ENCODE data around the gene RAB5B. TPM values are rescaled to one million over a fixed set of nuclear protein-coding genes. Genes with fewer than 3 reads are reported as not detected.

The RAB5B gene
- total and polyA plus RNA-seq, 7 experiments from 2014 or later, result 45.2 to 109 (median 69.6) TPM

Other genes starting within 250 kb of the RAB5B start
- gene CD63, start 245.1 kb upstream of the RAB5B start, total RNA-seq, result 100 to 1,000 TPM in 2 of 5 experiments, 10 to 100 TPM in 3; 43.2 to 216 (median 54.3) TPM
- gene CD63, start 245.1 kb upstream of the RAB5B start, polyA plus RNA-seq, result 10 to 100 TPM; 68.7 to 69.8 TPM
- 10 to 100 TPM in 3 of 5 experiments, 1 to 10 TPM in 2; 6.6 to 16.2 (median 12.0) TPM for gene GDF11, start 231.0 kb upstream of the RAB5B start, total RNA-seq
- under 1 TPM; 0.79 TPM for gene GDF11, start 231.0 kb upstream of the RAB5B start, polyA plus RNA-seq
- 10 to 100 TPM; 28.0 to 73.0 (median 41.7) TPM for gene SARNP, start 156.4 kb upstream of the RAB5B start, total RNA-seq
- gene SARNP, start 156.4 kb upstream of the RAB5B start, polyA plus RNA-seq, result 100 to 1,000 TPM in 1 of 2 donors, 10 to 100 TPM in 1; 89.7 to 115 TPM
- gene ORMDL2, start 156.0 kb upstream of the RAB5B start, total RNA-seq, result 10 to 100 TPM; 12.3 to 67.3 (median 40.5) TPM
- gene ORMDL2, start 156.0 kb upstream of the RAB5B start, polyA plus RNA-seq, result 100 to 1,000 TPM in 1 of 2 donors, 10 to 100 TPM in 1; 96.0 to 107 TPM
- gene DNAJC14, start 144.5 kb upstream of the RAB5B start, total RNA-seq, result 10 to 100 TPM; 20.3 to 36.1 (median 35.9) TPM
- 10 to 100 TPM; 31.9 to 50.4 TPM for gene DNAJC14, start 144.5 kb upstream of the RAB5B start, polyA plus RNA-seq
- gene MMP19, start 131.1 kb upstream of the RAB5B start, total RNA-seq, result under 1 TPM in 4 of 5 experiments, not detected in 1; 0.24 to 0.84 (median 0.54) TPM
- gene MMP19, start 131.1 kb upstream of the RAB5B start, polyA plus RNA-seq, result not detected
- gene PYM1, start 46.2 kb upstream of the RAB5B start, total RNA-seq, result 10 to 100 TPM; 18.5 to 46.9 (median 35.0) TPM
- 10 to 100 TPM; 62.1 to 70.7 TPM for gene PYM1, start 46.2 kb upstream of the RAB5B start, polyA plus RNA-seq
- gene DGKA, start 42.9 kb upstream of the RAB5B start, total RNA-seq, result 1,000 to 10,000 TPM in 3 of 5 experiments, 100 to 1,000 TPM in 2; 705 to 1,507 (median 1,164) TPM
- 100 to 1,000 TPM; 259 to 557 TPM for gene DGKA, start 42.9 kb upstream of the RAB5B start, polyA plus RNA-seq
- gene PMEL, start 8.0 kb upstream of the RAB5B start, total RNA-seq, result not detected
- under 1 TPM; 0.09 to 0.57 TPM for gene PMEL, start 8.0 kb upstream of the RAB5B start, polyA plus RNA-seq
- 10 to 100 TPM; 19.0 to 77.2 (median 24.1) TPM for gene CDK2, start 7.2 kb upstream of the RAB5B start, total RNA-seq
- gene CDK2, start 7.2 kb upstream of the RAB5B start, polyA plus RNA-seq, result 1 to 10 TPM; 7.0 to 9.6 TPM
- gene SUOX, start 23.2 kb downstream of the RAB5B start, total RNA-seq, result 10 to 100 TPM in 1 of 5 experiments, 1 to 10 TPM in 4; 1.9 to 10.4 (median 7.1) TPM
- under 1 TPM; 0.14 to 0.21 TPM for gene SUOX, start 23.2 kb downstream of the RAB5B start, polyA plus RNA-seq
- 10 to 100 TPM in 1 of 5 experiments, 1 to 10 TPM in 4; 3.6 to 37.8 (median 5.3) TPM for gene IKZF4, start 47.0 kb downstream of the RAB5B start, total RNA-seq
- gene IKZF4, start 47.0 kb downstream of the RAB5B start, polyA plus RNA-seq, result 1 to 10 TPM in 1 of 2 donors, under 1 TPM in 1; 0.54 to 2.0 TPM
- gene RPS26, start 67.8 kb downstream of the RAB5B start, total RNA-seq, result 10 to 100 TPM; 40.8 to 64.5 (median 46.4) TPM
- gene RPS26, start 67.8 kb downstream of the RAB5B start, polyA plus RNA-seq, result 100 to 1,000 TPM; 578 to 717 TPM
- gene ERBB3, start 106.1 kb downstream of the RAB5B start, total RNA-seq, result 1 to 10 TPM; 1.0 to 6.4 (median 1.9) TPM
- gene ERBB3, start 106.1 kb downstream of the RAB5B start, polyA plus RNA-seq, result under 1 TPM; 0.22 to 0.51 TPM
- gene PA2G4, start 130.5 kb downstream of the RAB5B start, total RNA-seq, result 100 to 1,000 TPM in 3 of 5 experiments, 10 to 100 TPM in 2; 61.7 to 254 (median 109) TPM
- 100 to 1,000 TPM; 216 to 218 TPM for gene PA2G4, start 130.5 kb downstream of the RAB5B start, polyA plus RNA-seq
- gene RPL41, start 142.6 kb downstream of the RAB5B start, total RNA-seq, result 1,000 to 10,000 TPM; 3,787 to 6,048 (median 5,952) TPM
- over 10,000 TPM in 1 of 2 donors, 1,000 to 10,000 TPM in 1; 6,745 to 10,251 TPM for gene RPL41, start 142.6 kb downstream of the RAB5B start, polyA plus RNA-seq
- 10 to 100 TPM in 3 of 5 experiments, 1 to 10 TPM in 2; 7.8 to 16.3 (median 13.3) TPM for gene ZC3H10, start 144.2 kb downstream of the RAB5B start, total RNA-seq
- 1 to 10 TPM; 2.4 to 4.1 TPM for gene ZC3H10, start 144.2 kb downstream of the RAB5B start, polyA plus RNA-seq
- 100 to 1,000 TPM; 121 to 300 (median 221) TPM for gene ESYT1, start 154.2 kb downstream of the RAB5B start, total RNA-seq
- gene ESYT1, start 154.2 kb downstream of the RAB5B start, polyA plus RNA-seq, result 100 to 1,000 TPM; 282 to 353 TPM
- 10 to 100 TPM in 2 of 5 experiments, 1 to 10 TPM in 3; 3.7 to 60.3 (median 8.9) TPM for gene MYL6B, start 178.5 kb downstream of the RAB5B start, total RNA-seq
- 1 to 10 TPM; 5.6 to 6.7 TPM for gene MYL6B, start 178.5 kb downstream of the RAB5B start, polyA plus RNA-seq
- gene MYL6, start 184.3 kb downstream of the RAB5B start, total RNA-seq, result 1,000 to 10,000 TPM in 1 of 5 experiments, 100 to 1,000 TPM in 4; 428 to 1,509 (median 467) TPM
- 1,000 to 10,000 TPM; 1,845 to 2,144 TPM for gene MYL6, start 184.3 kb downstream of the RAB5B start, polyA plus RNA-seq
- 100 to 1,000 TPM; 118 to 187 (median 149) TPM for gene SMARCC2, start 215.4 kb downstream of the RAB5B start, total RNA-seq
- 10 to 100 TPM; 64.6 to 88.9 TPM for gene SMARCC2, start 215.4 kb downstream of the RAB5B start, polyA plus RNA-seq
- 10 to 100 TPM; 31.4 to 44.9 (median 43.1) TPM for gene RNF41, start 247.8 kb downstream of the RAB5B start, total RNA-seq
- gene RNF41, start 247.8 kb downstream of the RAB5B start, polyA plus RNA-seq, result 10 to 100 TPM; 29.4 to 45.8 TPM

Data from naive thymus-derived CD4-positive, alpha-beta T cell (primary cell).